ENCODE data around the gene SLC17A9.

SLC17A9 gene

GRCh38 chr20:62966212-62967148 is 14.0 kb downstream of the SLC17A9 start:
- H3K4me1 ChIP-seq (ENCODE audit: control insufficient read depth in 5 of 5, insufficient read depth in 5 of 5, low read length in 5 of 5), result peaks cover 0 to 2% (median 0%) of the 10 kb centered on the region in 5 donors
- peaks cover 0 to 3% (median 0%) of the 10 kb centered on the region in 5 donors for H3K36me3 ChIP-seq (ENCODE audit: control insufficient read depth in 5 of 5, insufficient read depth in 5 of 5, low read length in 5 of 5)
- H3K9ac ChIP-seq (ENCODE audit: low read length in 5 of 5), result no peak overlapping the region
- no peaks in the 10 kb centered on the region for H3K9me3 ChIP-seq (ENCODE audit: control insufficient read depth in 5 of 5, low read length in 5 of 5)
- no peak overlapping the region for H3K27ac ChIP-seq (ENCODE audit: low read depth, low read length)
- H3K4me3 ChIP-seq (ENCODE audit: low read depth in 1 of 5, low read length in 5 of 5), result no peak overlapping the region
- H3K27me3 ChIP-seq (ENCODE audit: control insufficient read depth in 5 of 5, insufficient read depth in 4 of 5, low read length in 5 of 5), result peaks cover 10 to 26% (median 21%) of the 10 kb centered on the region in 5 donors

GRCh38 chr20:62967149-62967501 is 14.6 kb downstream of the SLC17A9 start:
- no peak overlapping the region for H3K4me3 ChIP-seq (ENCODE audit: low read depth in 1 of 5, low read length in 5 of 5)
- H3K9ac ChIP-seq (ENCODE audit: low read length in 5 of 5), result no peak overlapping the region
- no peak overlapping the region for H3K27ac ChIP-seq (ENCODE audit: low read depth, low read length)
- H3K27me3 ChIP-seq (ENCODE audit: control insufficient read depth in 5 of 5, insufficient read depth in 4 of 5, low read length in 5 of 5), result peaks cover 10 to 32% (median 27%) of the 10 kb centered on the region in 5 donors
- peaks cover 0 to 3% (median 0%) of the 10 kb centered on the region in 5 donors for H3K36me3 ChIP-seq (ENCODE audit: control insufficient read depth in 5 of 5, insufficient read depth in 5 of 5, low read length in 5 of 5)
- peaks cover 0 to 2% (median 0%) of the 10 kb centered on the region in 5 donors for H3K4me1 ChIP-seq (ENCODE audit: control insufficient read depth in 5 of 5, insufficient read depth in 5 of 5, low read length in 5 of 5)
- no peaks in the 10 kb centered on the region for H3K9me3 ChIP-seq (ENCODE audit: control insufficient read depth in 5 of 5, low read length in 5 of 5)

GRCh38 chr20:62967628-62968351 is 15.3 kb downstream of the SLC17A9 start:
- Histone ChIP-seq H3K9me3 (ENCODE audit: control insufficient read depth in 5 of 5, low read length in 5 of 5) (no peaks in the 10 kb centered on the region), H3K36me3 (ENCODE audit: control insufficient read depth in 5 of 5, insufficient read depth in 5 of 5, low read length in 5 of 5) (peaks cover 0 to 3% (median 0%) of the 10 kb centered on the region in 5 donors)

GRCh38 chr20:62968378-62969178 is 16.1 kb downstream of the SLC17A9 start:
- no peak overlapping the region for H3K27ac ChIP-seq (ENCODE audit: low read depth, low read length)

More at GRCh38 chr20:62967628-62968351, 15.3 kb downstream of the SLC17A9 start:
- Histone ChIP-seq H3K9ac (ENCODE audit: low read length in 5 of 5) (no peak overlapping the region), H3K4me1 (ENCODE audit: control insufficient read depth in 5 of 5, insufficient read depth in 5 of 5, low read length in 5 of 5) (peaks cover 2 to 7% (median 4%) of the 10 kb centered on the region in 5 donors), H3K27me3 (ENCODE audit: control insufficient read depth in 5 of 5, insufficient read depth in 4 of 5, low read length in 5 of 5) (peaks cover 12 to 36% (median 31%) of the 10 kb centered on the region in 5 donors), H3K4me3 (ENCODE audit: low read depth in 1 of 5, low read length in 5 of 5) (no peak overlapping the region), H3K27ac (ENCODE audit: low read depth, low read length) (no peak overlapping the region)

GRCh38 chr20:62969179-62969760 is 16.8 kb downstream of the SLC17A9 start:
- Histone ChIP-seq H3K27me3 (ENCODE audit: control insufficient read depth in 5 of 5, insufficient read depth in 4 of 5, low read length in 5 of 5) (peaks cover 22 to 48% (median 43%) of the 10 kb centered on the region in 5 donors), H3K27ac (ENCODE audit: low read depth, low read length) (no peak overlapping the region), H3K4me3 (ENCODE audit: low read depth in 1 of 5, low read length in 5 of 5) (no peak overlapping the region), H3K36me3 (ENCODE audit: control insufficient read depth in 5 of 5, insufficient read depth in 5 of 5, low read length in 5 of 5) (no peaks in the 10 kb centered on the region), H3K4me1 (ENCODE audit: control insufficient read depth in 5 of 5, insufficient read depth in 5 of 5, low read length in 5 of 5) (peaks cover 2 to 10% (median 8%) of the 10 kb centered on the region in 5 donors), H3K9me3 (ENCODE audit: control insufficient read depth in 5 of 5, low read length in 5 of 5) (no peaks in the 10 kb centered on the region), H3K9ac (ENCODE audit: low read length in 5 of 5) (no peak overlapping the region)

More at GRCh38 chr20:62968378-62969178, 16.1 kb downstream of the SLC17A9 start:
- H3K9me3 ChIP-seq (ENCODE audit: control insufficient read depth in 5 of 5, low read length in 5 of 5), result no peaks in the 10 kb centered on the region
- no peak overlapping the region for H3K4me3 ChIP-seq (ENCODE audit: low read depth in 1 of 5, low read length in 5 of 5)
- peaks cover 17 to 43% (median 37%) of the 10 kb centered on the region in 5 donors for H3K27me3 ChIP-seq (ENCODE audit: control insufficient read depth in 5 of 5, insufficient read depth in 4 of 5, low read length in 5 of 5)
- H3K36me3 ChIP-seq (ENCODE audit: control insufficient read depth in 5 of 5, insufficient read depth in 5 of 5, low read length in 5 of 5), result peaks cover 0 to 2% (median 0%) of the 10 kb centered on the region in 5 donors
- H3K9ac ChIP-seq (ENCODE audit: low read length in 5 of 5), result no peak overlapping the region
- peaks cover 2 to 10% (median 8%) of the 10 kb centered on the region in 5 donors for H3K4me1 ChIP-seq (ENCODE audit: control insufficient read depth in 5 of 5, insufficient read depth in 5 of 5, low read length in 5 of 5)

- Histone ChIP-seq H3K9ac (ENCODE audit: low read length in 5 of 5) (no peak overlapping the region), H3K27ac (ENCODE audit: low read depth, low read length) (no peak overlapping the region), H3K27me3 (ENCODE audit: control insufficient read depth in 5 of 5, insufficient read depth in 4 of 5, low read length in 5 of 5) (peaks cover 28 to 52% (median 49%) of the 10 kb centered on the region in 5 donors), H3K4me3 (ENCODE audit: low read depth in 1 of 5, low read length in 5 of 5) (no peak overlapping the region), H3K36me3 (ENCODE audit: control insufficient read depth in 5 of 5, insufficient read depth in 5 of 5, low read length in 5 of 5) (no peaks in the 10 kb centered on the region), H3K9me3 (ENCODE audit: control insufficient read depth in 5 of 5, low read length in 5 of 5) (no peaks in the 10 kb centered on the region), H3K4me1 (ENCODE audit: control insufficient read depth in 5 of 5, insufficient read depth in 5 of 5, low read length in 5 of 5) (peaks cover 2 to 10% (median 8%) of the 10 kb centered on the region in 5 donors)
Measured at GRCh38 chr20:62969939-62970306, 17.4 kb downstream of the SLC17A9 start.

GRCh38 chr20:62970307-62971210 is 18.1 kb downstream of the SLC17A9 start:
- H3K9ac ChIP-seq (ENCODE audit: low read length in 5 of 5), result no peak overlapping the region
- no peak overlapping the region for H3K4me3 ChIP-seq (ENCODE audit: low read depth in 1 of 5, low read length in 5 of 5)
- H3K36me3 ChIP-seq (ENCODE audit: control insufficient read depth in 5 of 5, insufficient read depth in 5 of 5, low read length in 5 of 5), result no peaks in the 10 kb centered on the region
- H3K27ac ChIP-seq (ENCODE audit: low read depth, low read length), result no peak overlapping the region
- H3K4me1 ChIP-seq (ENCODE audit: control insufficient read depth in 5 of 5, insufficient read depth in 5 of 5, low read length in 5 of 5), result peaks cover 2 to 10% (median 8%) of the 10 kb centered on the region in 5 donors
- H3K9me3 ChIP-seq (ENCODE audit: control insufficient read depth in 5 of 5, low read length in 5 of 5), result no peaks in the 10 kb centered on the region
- peaks cover 35 to 58% (median 53%) of the 10 kb centered on the region in 5 donors for H3K27me3 ChIP-seq (ENCODE audit: control insufficient read depth in 5 of 5, insufficient read depth in 4 of 5, low read length in 5 of 5)

- Histone ChIP-seq H3K27ac (ENCODE audit: low read depth, low read length) (no peak overlapping the region), H3K4me3 (ENCODE audit: low read depth in 1 of 5, low read length in 5 of 5) (no peak overlapping the region), H3K27me3 (ENCODE audit: control insufficient read depth in 5 of 5, insufficient read depth in 4 of 5, low read length in 5 of 5) (peaks cover 38 to 67% (median 59%) of the 10 kb centered on the region in 5 donors), H3K4me1 (ENCODE audit: control insufficient read depth in 5 of 5, insufficient read depth in 5 of 5, low read length in 5 of 5) (peaks cover 2 to 10% (median 8%) of the 10 kb centered on the region in 5 donors), H3K9ac (ENCODE audit: low read length in 5 of 5) (no peak overlapping the region), H3K9me3 (ENCODE audit: control insufficient read depth in 5 of 5, low read length in 5 of 5) (no peaks in the 10 kb centered on the region), H3K36me3 (ENCODE audit: control insufficient read depth in 5 of 5, insufficient read depth in 5 of 5, low read length in 5 of 5) (no peaks in the 10 kb centered on the region)
Measured at GRCh38 chr20:62971211-62971949, 18.9 kb downstream of the SLC17A9 start.
